ENCODE data around the gene TAF11L2.
"Not testable (repeated sequence)": the region's sequence is repeated elsewhere in the genome, so short reads cannot be mapped to it uniquely, and the experiment has no call there.

Gene TAF11L2

GRCh38 chr5:17528369-17528768 is 30.3 kb downstream of the TAF11L2 start, which contains the start of gene TAF11L6:
Gene TAF11L6, plus strand, starts transcription at chr5:17528669.
- not testable (repeated sequence) for H3K27me3 ChIP-seq (ENCODE audit: control insufficient read depth in 1 of 2, insufficient read depth in 2 of 2, low read length in 2 of 2); H3K4me1 ChIP-seq (ENCODE audit: insufficient read depth, low read length); H3K9ac ChIP-seq (ENCODE audit: low read length); H3K9me3 ChIP-seq (ENCODE audit: low read length); H3K4me3 ChIP-seq (ENCODE audit: low read depth in 1 of 2, low read length in 2 of 2); H3K27ac ChIP-seq (ENCODE audit: low read depth, low read length); H3K36me3 ChIP-seq (ENCODE audit: insufficient read depth, low read length)
